ENCODE measurements around the gene SHF. TPM values are rescaled to one million over a fixed set of nuclear protein-coding genes. Genes with fewer than 3 reads are reported as not detected.
A peak's percentile ranks its signal among the peaks of the same experiment; 100 is the strongest.

SHF gene
- total and polyA plus RNA-seq, 2 donors (not counting 1 experiment from before 2014, with no cell fraction given) = 0.85 to 3.3 TPM

GRCh38 chr15:45201557-45201859 lies 13.7 kb upstream of the SHF start:
- DNase-seq (ENCODE audit: low read depth in 2 of 2) = no peak
- Histone ChIP-seq H3K36me3 (ENCODE audit: control insufficient read depth, insufficient read depth, low read length) (no peaks in the 10 kb centered on the region), H3K9ac (ENCODE audit: insufficient read depth, low read length) (no peak overlapping the region), H3K79me2 (ENCODE audit: control insufficient read depth, insufficient read depth, low read length) (no peaks in the 10 kb centered on the region), H4K20me1 (ENCODE audit: control insufficient read depth, extremely low read depth, insufficient read depth, low read length) (no peaks in the 10 kb centered on the region), H3K27ac (ENCODE audit: insufficient read depth, low read length) (no peak overlapping the region), H3K4me3 (replicated peaks in 1 of 4; ENCODE audit: control extremely low read depth in 1 of 4, insufficient read depth in 1 of 4, low read depth in 3 of 4, low read length in 4 of 4) (peak overlapping the region in 1 of 4 experiments; percentile 66), H3K4me1 (ENCODE audit: control insufficient read depth, extremely low read depth, insufficient read depth, low read length) (peaks cover 6% of the 10 kb centered on the region), H2AFZ (ENCODE audit: low read length) (no peak overlapping the region), H3K27me3 (ENCODE audit: control insufficient read depth, insufficient read depth, low read length) (no peaks in the 10 kb centered on the region), H3K9me3 (ENCODE audit: control insufficient read depth, insufficient read depth, low read depth, low read length) (no peaks in the 10 kb centered on the region), H3K4me2 (ENCODE audit: extremely low read depth, insufficient read depth, low read length) (no peak overlapping the region)
- TF ChIP-seq CTCF (conservative IDR thresholded peaks at IDR 0.05 in 1 of 2, IDR thresholded peaks at IDR 0.05 in 1 of 2; ENCODE audit: low read depth in 1 of 2, low read length in 2 of 2) (no peak), EZH2 (IDR thresholded peaks at IDR 0.05; ENCODE audit: low read length, missing control alignments) (no peak)

GRCh38 chr15:45200799-45201556 lies 13.2 kb upstream of the SHF start:
- H3K9ac ChIP-seq (ENCODE audit: insufficient read depth, low read length) = peak overlapping the region; percentile 71
- no peaks in the 10 kb centered on the region for H4K20me1 ChIP-seq (ENCODE audit: control insufficient read depth, extremely low read depth, insufficient read depth, low read length)
- H2AFZ ChIP-seq (ENCODE audit: low read length) = peak overlapping the region; percentile 97
- no peaks in the 10 kb centered on the region for H3K36me3 ChIP-seq (ENCODE audit: control insufficient read depth, insufficient read depth, low read length)
- H3K4me3 ChIP-seq (replicated peaks in 1 of 4; ENCODE audit: control extremely low read depth in 1 of 4, insufficient read depth in 1 of 4, low read depth in 3 of 4, low read length in 4 of 4) = peak overlapping the region; percentile 66 to 91 (median 83)
- H3K4me2 ChIP-seq (ENCODE audit: extremely low read depth, insufficient read depth, low read length) = peak overlapping the region; percentile 92
- no peaks in the 10 kb centered on the region for H3K27me3 ChIP-seq (ENCODE audit: control insufficient read depth, insufficient read depth, low read length)
- DNase-seq (ENCODE audit: low read depth in 2 of 2) = peak; percentile 76 to 86
- H3K9me3 ChIP-seq (ENCODE audit: control insufficient read depth, insufficient read depth, low read depth, low read length) = no peaks in the 10 kb centered on the region
- TF ChIP-seq CTCF (conservative IDR thresholded peaks at IDR 0.05 in 1 of 2, IDR thresholded peaks at IDR 0.05 in 1 of 2; ENCODE audit: low read depth in 1 of 2, low read length in 2 of 2) (no peak), EZH2 (IDR thresholded peaks at IDR 0.05; ENCODE audit: low read length, missing control alignments) (no peak)
- no peaks in the 10 kb centered on the region for H3K79me2 ChIP-seq (ENCODE audit: control insufficient read depth, insufficient read depth, low read length)
- H3K4me1 ChIP-seq (ENCODE audit: control insufficient read depth, extremely low read depth, insufficient read depth, low read length) = peaks cover 6% of the 10 kb centered on the region
- peak overlapping the region; percentile 88 for H3K27ac ChIP-seq (ENCODE audit: insufficient read depth, low read length)

- TF ChIP-seq CTCF (conservative IDR thresholded peaks at IDR 0.05 in 1 of 2, IDR thresholded peaks at IDR 0.05 in 1 of 2; ENCODE audit: low read depth in 1 of 2, low read length in 2 of 2) = no peak
- no peak for TF ChIP-seq EZH2 (IDR thresholded peaks at IDR 0.05; ENCODE audit: low read length, missing control alignments)
- H3K4me1 ChIP-seq (ENCODE audit: control insufficient read depth, extremely low read depth, insufficient read depth, low read length) = peaks cover 6% of the 10 kb centered on the region
- H3K27ac ChIP-seq (ENCODE audit: insufficient read depth, low read length) = peak overlapping the region; percentile 88
- no peaks in the 10 kb centered on the region for H3K79me2 ChIP-seq (ENCODE audit: control insufficient read depth, insufficient read depth, low read length)
- H3K4me3 ChIP-seq (replicated peaks in 1 of 4; ENCODE audit: control extremely low read depth in 1 of 4, insufficient read depth in 1 of 4, low read depth in 3 of 4, low read length in 4 of 4) = peak overlapping the region; percentile 66 to 91 (median 83)
- peak overlapping the region; percentile 97 for H2AFZ ChIP-seq (ENCODE audit: low read length)
- no peaks in the 10 kb centered on the region for H3K9me3 ChIP-seq (ENCODE audit: control insufficient read depth, insufficient read depth, low read depth, low read length)
- peak; percentile 96 for DNase-seq (ENCODE audit: low read depth in 2 of 2)
- H3K27me3 ChIP-seq (ENCODE audit: control insufficient read depth, insufficient read depth, low read length) = no peaks in the 10 kb centered on the region
- peak overlapping the region; percentile 71 for H3K9ac ChIP-seq (ENCODE audit: insufficient read depth, low read length)
- no peaks in the 10 kb centered on the region for H4K20me1 ChIP-seq (ENCODE audit: control insufficient read depth, extremely low read depth, insufficient read depth, low read length)
- H3K4me2 ChIP-seq (ENCODE audit: extremely low read depth, insufficient read depth, low read length) = peak overlapping the region; percentile 92
- H3K36me3 ChIP-seq (ENCODE audit: control insufficient read depth, insufficient read depth, low read length) = no peaks in the 10 kb centered on the region
These were observed 12.4 kb upstream of the SHF start for GRCh38 chr15:45200001-45200798.
